Activated naive CD4-positive, alpha-beta T cell treated with anti-CD3 and anti-CD28 coated beads, Interleukin-2, amount 50 U/mL, for 72 hours (primary cell): ENCODE measurements around the gene TGFBR3. TPM values are rescaled to one million over a fixed set of nuclear protein-coding genes. Genes with fewer than 3 reads are reported as not detected.

ENCODE experiments used
- ATAC-seq, 2 donors: fragments of 150-1000 bp; cut with Tn5 transposase; 2 replicates each; pipeline ENCODE4 v1.10.0; 2021; ENCODE audit warnings: mild to moderate bottlenecking in 2 of 2, moderate library complexity in 2 of 2
- DNase-seq, 2 donors: peaks; one replicate each; pipeline ENCODE4 v3.0.0; 2021 to 2022; ENCODE audit warnings: low spot score in 2 of 2
- H3K27ac Mint-ChIP-seq, 2 donors: one replicate each; pipeline ENCODE4 v1.8.0; 2022; ENCODE audit warnings: mild to moderate bottlenecking in 2 of 2, mixed read lengths in 2 of 2
- H3K36me3 Mint-ChIP-seq, 2 donors: one replicate each; pipeline ENCODE4 v1.8.0; 2022; ENCODE audit warnings: mixed read lengths in 2 of 2
- H3K9me3 Mint-ChIP-seq, 2 donors: one replicate each; pipeline ENCODE4 v1.8.0; 2022; ENCODE audit warnings: mixed read lengths in 2 of 2
- total RNA-seq, 2 donors: library from RNA; stranded (reverse); gene quantifications; one replicate each; pipeline ENCODE4 v1.2.3, GENCODE V29; 2022

The TGFBR3 gene
- total RNA-seq, 2 donors from 2014 or later, result 1.2 to 3.3 TPM

GRCh38 chr1:91770667-91771268, 115.2 kb downstream of the TGFBR3 start:
- peaks cover 4 to 11% of the 10 kb centered on the region in 2 donors for H3K36me3 Mint-ChIP-seq
- no peak overlapping the region for H3K27ac Mint-ChIP-seq
- ATAC-seq (no peak), DNase-seq (no peak)
- H3K9me3 Mint-ChIP-seq, result peaks cover 0 to 9% of the 10 kb centered on the region in 2 donors

- no peak overlapping the region for H3K27ac Mint-ChIP-seq
- DNase-seq, result no peak
- peaks cover 4 to 11% of the 10 kb centered on the region in 2 donors for H3K36me3 Mint-ChIP-seq
- H3K9me3 Mint-ChIP-seq, result peaks cover 0 to 9% of the 10 kb centered on the region in 2 donors
- ATAC-seq, result no peak
Observed at GRCh38 chr1:91769742-91770141, 116.2 kb downstream of the TGFBR3 start.

- no peak for ATAC-seq
- H3K27ac Mint-ChIP-seq, result no peak overlapping the region
- peaks cover 0 to 9% of the 10 kb centered on the region in 2 donors for H3K9me3 Mint-ChIP-seq
Observed at GRCh38 chr1:91768786-91769725, 116.9 kb downstream of the TGFBR3 start.

GRCh38 chr1:91768120-91768519, 117.8 kb downstream of the TGFBR3 start:
- DNase-seq (no peak), ATAC-seq (no peak)
- Mint-ChIP-seq H3K36me3 (peaks cover 4 to 11% of the 10 kb centered on the region in 2 donors), H3K9me3 (peaks cover 0 to 9% of the 10 kb centered on the region in 2 donors), H3K27ac (no peak overlapping the region)

More at GRCh38 chr1:91768786-91769725, 116.9 kb downstream of the TGFBR3 start:
- no peak for DNase-seq
- H3K36me3 Mint-ChIP-seq, result peaks cover 4 to 11% of the 10 kb centered on the region in 2 donors

GRCh38 chr1:91766883-91767282, 119.1 kb downstream of the TGFBR3 start:
- Mint-ChIP-seq H3K27ac (no peak overlapping the region), H3K36me3 (peaks cover 4 to 11% of the 10 kb centered on the region in 2 donors), H3K9me3 (peaks cover 0 to 9% of the 10 kb centered on the region in 2 donors)
- no peak for ATAC-seq
- DNase-seq, result no peak

GRCh38 chr1:91765880-91766443, 120.0 kb downstream of the TGFBR3 start:
- Mint-ChIP-seq H3K27ac (no peak overlapping the region), H3K9me3 (peaks cover 0 to 9% of the 10 kb centered on the region in 2 donors), H3K36me3 (peaks cover 4 to 11% of the 10 kb centered on the region in 2 donors)
- DNase-seq, result no peak
- ATAC-seq, result no peak

- Mint-ChIP-seq H3K36me3 (peaks cover 4 to 11% of the 10 kb centered on the region in 2 donors), H3K9me3 (peaks cover 0 to 9% of the 10 kb centered on the region in 2 donors), H3K27ac (peak overlapping the region in 1 of 2 donors; percentile 70)
- ATAC-seq, result no peak
- DNase-seq, result no peak
Observed at GRCh38 chr1:91765293-91765692, 120.7 kb downstream of the TGFBR3 start.

GRCh38 chr1:91764471-91765115, 121.4 kb downstream of the TGFBR3 start:
- DNase-seq (no peak), ATAC-seq (no peak)
- peaks cover 0 to 9% of the 10 kb centered on the region in 2 donors for H3K9me3 Mint-ChIP-seq
- peak overlapping the region in 1 of 2 donors; percentile 70 for H3K27ac Mint-ChIP-seq
- H3K36me3 Mint-ChIP-seq, result peaks cover 4 to 10% of the 10 kb centered on the region in 2 donors

- Mint-ChIP-seq H3K36me3 (no peaks in the 10 kb centered on the region), H3K9me3 (no peaks in the 10 kb centered on the region), H3K27ac (no peak overlapping the region)
- peak in 1 of 2 donors; percentile 63 for ATAC-seq
- DNase-seq, result no peak
Observed at GRCh38 chr1:91763252-91763651, 122.7 kb downstream of the TGFBR3 start.

- Mint-ChIP-seq H3K36me3 (peaks cover 0 to 6% of the 10 kb centered on the region in 2 donors), H3K27ac (no peak overlapping the region), H3K9me3 (no peaks in the 10 kb centered on the region)
- no peak for ATAC-seq
- DNase-seq, result no peak
Observed at GRCh38 chr1:91761295-91761721, 124.6 kb downstream of the TGFBR3 start.

GRCh38 chr1:91760512-91760911, 125.4 kb downstream of the TGFBR3 start:
- Mint-ChIP-seq H3K9me3 (no peaks in the 10 kb centered on the region), H3K27ac (no peak overlapping the region)
- no peak for ATAC-seq

GRCh38 chr1:91759076-91759475, 126.9 kb downstream of the TGFBR3 start:
- Mint-ChIP-seq H3K27ac (no peak overlapping the region), H3K36me3 (peaks cover 0 to 6% of the 10 kb centered on the region in 2 donors), H3K9me3 (no peaks in the 10 kb centered on the region)
- no peak for DNase-seq
- ATAC-seq, result no peak

More at GRCh38 chr1:91760512-91760911, 125.4 kb downstream of the TGFBR3 start:
- no peak for DNase-seq
- peaks cover 0 to 6% of the 10 kb centered on the region in 2 donors for H3K36me3 Mint-ChIP-seq

GRCh38 chr1:91757763-91758460, 128.0 kb downstream of the TGFBR3 start:
- ATAC-seq (no peak), DNase-seq (no peak)
- Mint-ChIP-seq H3K9me3 (no peaks in the 10 kb centered on the region), H3K36me3 (peaks cover 0 to 6% of the 10 kb centered on the region in 2 donors), H3K27ac (no peak overlapping the region)

GRCh38 chr1:91755702-91756287, 130.2 kb downstream of the TGFBR3 start:
- peaks cover 0 to 6% of the 10 kb centered on the region in 2 donors for H3K36me3 Mint-ChIP-seq
- H3K9me3 Mint-ChIP-seq, result no peaks in the 10 kb centered on the region
- no peak overlapping the region for H3K27ac Mint-ChIP-seq
- no peak for ATAC-seq
- DNase-seq, result no peak

- ATAC-seq, result peak in 1 of 2 donors; percentile 16
- H3K27ac Mint-ChIP-seq, result peak overlapping the region; percentile 58 to 91
- peaks cover 4 to 6% of the 10 kb centered on the region in 2 donors for H3K36me3 Mint-ChIP-seq
- no peaks in the 10 kb centered on the region for H3K9me3 Mint-ChIP-seq
- no peak for DNase-seq
Observed at GRCh38 chr1:91754816-91755580, 131.0 kb downstream of the TGFBR3 start.
